Keratinocyte (primary cell): ENCODE data around the gene REG1B.

ENCODE experiments used
- CTCF ChIP-seq, 3 experiments: IDR thresholded peaks in 1 of 3; conservative IDR thresholded peaks in 1 of 3; optimal IDR thresholded peaks in 1 of 3; 2 replicates in 2 of 3; 3 replicates in 1 of 3; pipeline versions ENCODE3 to v1.5.1; 2011; ENCODE audit warnings: low read length in 3 of 3, mild to moderate bottlenecking in 3 of 3, moderate library complexity in 2 of 3, control low read depth in 1 of 3, inconsistent platforms in 1 of 3; ENCODE audit not compliant: insufficient read depth in 2 of 3; ENCODE audit errors: extremely low read depth in 1 of 3
- EZH2 ChIP-seq: IDR thresholded peaks from one replicate; pipeline ENCODE4 v1.6.1; 2012; ENCODE audit warnings: inconsistent platforms, mild to moderate bottlenecking, low read length, moderate library complexity

GRCh38 chr2:79041032-79041448 is 46.8 kb downstream of the REG1B start:
- TF ChIP-seq CTCF (optimal IDR thresholded peaks at IDR 0.05 in 1 of 3, IDR thresholded peaks at IDR 0.05 in 1 of 3, conservative IDR thresholded peaks at IDR 0.05 in 1 of 3; ENCODE audit: extremely low read depth in 1 of 3, insufficient read depth in 2 of 3, low read length in 3 of 3), result peak in 1 of 3 experiments; percentile 43
- TF ChIP-seq EZH2, result no peak
